SH-SY5Y (cell line): ENCODE measurements around the gene FMNL3.

Source experiments
- GATA2 ChIP-seq: IDR thresholded peaks from 2 replicates; pipeline ENCODE4 v1.6.1; 2011; ENCODE audit warnings: mild to moderate bottlenecking, low read depth, low read length
- GATA3 ChIP-seq: IDR thresholded peaks from 2 replicates; pipeline ENCODE4 v1.6.1; 2011; ENCODE audit warnings: low read depth, mild to moderate bottlenecking, low read length, moderate library complexity

GRCh38 chr12:49636979-49637755 is 70.0 kb downstream of the FMNL3 start:
- TF ChIP-seq GATA2 (no peak), GATA3 (no peak)
